Hematopoietic multipotent progenitor cell (in vitro differentiated cells): ENCODE data around the gene FADS1. TPM values are rescaled to one million over a fixed set of nuclear protein-coding genes. Genes with fewer than 3 reads are reported as not detected.

Experiments used
- total RNA-seq: library from RNA; depleted of rRNA; stranded (reverse); fragments of >200 nt; gene quantifications from one replicate; pipeline ENCODE4 v1.2.3, GENCODE V29; 2012

Gene FADS1
- total RNA-seq, 1 donor, result 61.1 TPM

Other genes starting within 250 kb of the FADS1 start
- gene SYT7, start 235.9 kb downstream of the FADS1 start, total RNA-seq, result 0.27 TPM
- 0.54 TPM for gene DAGLA, start 136.6 kb downstream of the FADS1 start, total RNA-seq
- gene MYRF, start 64.4 kb downstream of the FADS1 start, total RNA-seq, result 0.27 TPM
- gene TMEM258, start 24.4 kb downstream of the FADS1 start, total RNA-seq, result 96.7 TPM
- 31.5 TPM for gene FEN1, start 24.1 kb downstream of the FADS1 start, total RNA-seq
- gene FADS2, start 11.3 kb upstream of the FADS1 start, total RNA-seq, result 110 TPM
- 52.2 TPM for gene FADS3, start 74.5 kb upstream of the FADS1 start, total RNA-seq
- gene RAB3IL1, start 100.6 kb upstream of the FADS1 start, total RNA-seq, result 0.54 TPM
- gene BEST1, start 133.3 kb upstream of the FADS1 start, total RNA-seq, result 1.9 TPM
- gene FTH1, start 150.6 kb upstream of the FADS1 start, total RNA-seq, result 500 TPM